ENCODE measurements around the gene HOXC9. TPM values are rescaled to one million over a fixed set of nuclear protein-coding genes. Genes with fewer than 3 reads are reported as not detected.

Gene HOXC9
- total and polyA plus RNA-seq, 4 donors = not detected

DNA sequence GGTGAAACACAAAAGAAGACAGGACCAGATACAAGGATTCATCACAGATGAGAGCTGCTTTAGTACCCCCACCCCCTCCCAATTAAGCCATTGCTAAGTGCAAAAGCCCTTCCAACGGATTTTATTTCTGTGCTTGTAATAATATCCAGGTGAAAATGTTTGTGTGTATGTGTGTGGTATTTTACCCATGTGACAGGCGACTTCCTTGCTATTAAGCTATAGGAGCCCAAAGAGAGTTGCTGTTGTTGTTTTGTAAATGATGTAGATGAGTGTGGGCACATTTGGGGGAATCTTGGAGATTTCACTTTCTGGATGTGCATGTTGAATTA lies 50.5 kb downstream of the HOXC9 start:
- Histone ChIP-seq H3K9me3 (ENCODE audit: control insufficient read depth in 4 of 4, low read length in 3 of 4) (no peaks in the 10 kb centered on the region), H3K27ac (ENCODE audit: low read depth in 1 of 2, low read length in 2 of 2) (no peak overlapping the region), H3K9ac (ENCODE audit: low read depth in 1 of 2, low read length in 2 of 2) (no peak overlapping the region), H3K27me3 (ENCODE audit: control insufficient read depth in 4 of 4, insufficient read depth in 4 of 4, low read length in 3 of 4) (peaks cover 11 to 36% (median 24%) of the 10 kb centered on the region in 4 donors), H3K4me1 (ENCODE audit: control insufficient read depth in 4 of 4, insufficient read depth in 4 of 4, low read length in 3 of 4) (no peaks in the 10 kb centered on the region), H3K36me3 (ENCODE audit: control insufficient read depth in 4 of 4, insufficient read depth in 3 of 4, low read depth in 1 of 4, low read length in 3 of 4) (no peaks in the 10 kb centered on the region), H3K4me3 (ENCODE audit: low read depth in 1 of 3, low read length in 3 of 3) (no peak overlapping the region)
- no peak for DNase-seq (ENCODE audit: low spot score)
- 25% methylated on average over 2 of the region's 2 CpGs for WGBS
- TF ChIP-seq TAF1 (conservative IDR thresholded peaks at IDR 0.05) (no peak), HNF4A (conservative IDR thresholded peaks at IDR 0.05) (no peak), YY1 (IDR thresholded peaks at IDR 0.05) (no peak), FOXA2 (IDR thresholded peaks at IDR 0.05) (no peak), JUND (IDR thresholded peaks at IDR 0.05) (no peak), HNF4G (IDR thresholded peaks at IDR 0.05) (no peak), RAD21 (IDR thresholded peaks at IDR 0.05) (no peak), FOXA1 (IDR thresholded peaks at IDR 0.05) (no peak), EGR1 (IDR thresholded peaks at IDR 0.05; ENCODE audit: low read depth in 2 of 2) (no peak), NR2F2 (IDR thresholded peaks at IDR 0.05) (no peak), SP1 (IDR thresholded peaks at IDR 0.05) (no peak), RXRA (IDR thresholded peaks at IDR 0.05) (no peak), GABPA (IDR thresholded peaks at IDR 0.05 in 1 of 2, conservative IDR thresholded peaks at IDR 0.05 in 1 of 2) (no peak)
- TF ChIP-seq, protein P1, sequence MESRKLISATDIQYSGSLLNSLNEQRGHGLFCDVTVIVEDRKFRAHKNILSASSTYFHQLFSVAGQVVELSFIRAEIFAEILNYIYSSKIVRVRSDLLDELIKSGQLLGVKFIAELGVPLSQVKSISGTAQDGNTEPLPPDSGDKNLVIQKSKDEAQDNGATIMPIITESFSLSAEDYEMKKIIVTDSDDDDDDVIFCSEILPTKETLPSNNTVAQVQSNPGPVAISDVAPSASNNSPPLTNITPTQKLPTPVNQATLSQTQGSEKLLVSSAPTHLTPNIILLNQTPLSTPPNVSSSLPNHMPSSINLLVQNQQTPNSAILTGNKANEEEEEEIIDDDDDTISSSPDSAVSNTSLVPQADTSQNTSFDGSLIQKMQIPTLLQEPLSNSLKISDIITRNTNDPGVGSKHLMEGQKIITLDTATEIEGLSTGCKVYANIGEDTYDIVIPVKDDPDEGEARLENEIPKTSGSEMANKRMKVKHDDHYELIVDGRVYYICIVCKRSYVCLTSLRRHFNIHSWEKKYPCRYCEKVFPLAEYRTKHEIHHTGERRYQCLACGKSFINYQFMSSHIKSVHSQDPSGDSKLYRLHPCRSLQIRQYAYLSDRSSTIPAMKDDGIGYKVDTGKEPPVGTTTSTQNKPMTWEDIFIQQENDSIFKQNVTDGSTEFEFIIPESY (IDR thresholded peaks at IDR 0.05) = no peak
- TF ChIP-seq, protein P2, sequence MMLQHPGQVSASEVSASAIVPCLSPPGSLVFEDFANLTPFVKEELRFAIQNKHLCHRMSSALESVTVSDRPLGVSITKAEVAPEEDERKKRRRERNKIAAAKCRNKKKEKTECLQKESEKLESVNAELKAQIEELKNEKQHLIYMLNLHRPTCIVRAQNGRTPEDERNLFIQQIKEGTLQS (IDR thresholded peaks at IDR 0.05) = no peak
- TF ChIP-seq, protein P3, sequence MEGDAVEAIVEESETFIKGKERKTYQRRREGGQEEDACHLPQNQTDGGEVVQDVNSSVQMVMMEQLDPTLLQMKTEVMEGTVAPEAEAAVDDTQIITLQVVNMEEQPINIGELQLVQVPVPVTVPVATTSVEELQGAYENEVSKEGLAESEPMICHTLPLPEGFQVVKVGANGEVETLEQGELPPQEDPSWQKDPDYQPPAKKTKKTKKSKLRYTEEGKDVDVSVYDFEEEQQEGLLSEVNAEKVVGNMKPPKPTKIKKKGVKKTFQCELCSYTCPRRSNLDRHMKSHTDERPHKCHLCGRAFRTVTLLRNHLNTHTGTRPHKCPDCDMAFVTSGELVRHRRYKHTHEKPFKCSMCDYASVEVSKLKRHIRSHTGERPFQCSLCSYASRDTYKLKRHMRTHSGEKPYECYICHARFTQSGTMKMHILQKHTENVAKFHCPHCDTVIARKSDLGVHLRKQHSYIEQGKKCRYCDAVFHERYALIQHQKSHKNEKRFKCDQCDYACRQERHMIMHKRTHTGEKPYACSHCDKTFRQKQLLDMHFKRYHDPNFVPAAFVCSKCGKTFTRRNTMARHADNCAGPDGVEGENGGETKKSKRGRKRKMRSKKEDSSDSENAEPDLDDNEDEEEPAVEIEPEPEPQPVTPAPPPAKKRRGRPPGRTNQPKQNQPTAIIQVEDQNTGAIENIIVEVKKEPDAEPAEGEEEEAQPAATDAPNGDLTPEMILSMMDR (IDR thresholded peaks at IDR 0.05; ENCODE audit: low read depth, low read length, missing input control) = no peak
- TF ChIP-seq, protein P4, sequence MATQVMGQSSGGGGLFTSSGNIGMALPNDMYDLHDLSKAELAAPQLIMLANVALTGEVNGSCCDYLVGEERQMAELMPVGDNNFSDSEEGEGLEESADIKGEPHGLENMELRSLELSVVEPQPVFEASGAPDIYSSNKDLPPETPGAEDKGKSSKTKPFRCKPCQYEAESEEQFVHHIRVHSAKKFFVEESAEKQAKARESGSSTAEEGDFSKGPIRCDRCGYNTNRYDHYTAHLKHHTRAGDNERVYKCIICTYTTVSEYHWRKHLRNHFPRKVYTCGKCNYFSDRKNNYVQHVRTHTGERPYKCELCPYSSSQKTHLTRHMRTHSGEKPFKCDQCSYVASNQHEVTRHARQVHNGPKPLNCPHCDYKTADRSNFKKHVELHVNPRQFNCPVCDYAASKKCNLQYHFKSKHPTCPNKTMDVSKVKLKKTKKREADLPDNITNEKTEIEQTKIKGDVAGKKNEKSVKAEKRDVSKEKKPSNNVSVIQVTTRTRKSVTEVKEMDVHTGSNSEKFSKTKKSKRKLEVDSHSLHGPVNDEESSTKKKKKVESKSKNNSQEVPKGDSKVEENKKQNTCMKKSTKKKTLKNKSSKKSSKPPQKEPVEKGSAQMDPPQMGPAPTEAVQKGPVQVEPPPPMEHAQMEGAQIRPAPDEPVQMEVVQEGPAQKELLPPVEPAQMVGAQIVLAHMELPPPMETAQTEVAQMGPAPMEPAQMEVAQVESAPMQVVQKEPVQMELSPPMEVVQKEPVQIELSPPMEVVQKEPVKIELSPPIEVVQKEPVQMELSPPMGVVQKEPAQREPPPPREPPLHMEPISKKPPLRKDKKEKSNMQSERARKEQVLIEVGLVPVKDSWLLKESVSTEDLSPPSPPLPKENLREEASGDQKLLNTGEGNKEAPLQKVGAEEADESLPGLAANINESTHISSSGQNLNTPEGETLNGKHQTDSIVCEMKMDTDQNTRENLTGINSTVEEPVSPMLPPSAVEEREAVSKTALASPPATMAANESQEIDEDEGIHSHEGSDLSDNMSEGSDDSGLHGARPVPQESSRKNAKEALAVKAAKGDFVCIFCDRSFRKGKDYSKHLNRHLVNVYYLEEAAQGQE (IDR thresholded peaks at IDR 0.05) = no peak

All from liver (tissue), 9 donors.